GM20431 (cell line): ENCODE measurements around the gene TOR2A.

Experiments used
- in situ Hi-C: fragments of 300-500 bp; cut with MseI, MboI; formaldehyde crosslinking; loops from one replicate; pipeline ENCODE4 v1.15.0; 2020; ENCODE audit warnings: low sequenced_read_pairs; ENCODE audit not compliant: unreplicated experiment

The TOR2A gene

GRCh38 chr9:127723444-127723843 is 11.7 kb downstream of the TOR2A start:
- in situ Hi-C loops, result no loop called here

GRCh38 chr9:127723013-127723412 is 12.1 kb downstream of the TOR2A start:
- in situ Hi-C loops, result no loop called here

GRCh38 chr9:127722055-127722745 is 12.9 kb downstream of the TOR2A start:
- in situ Hi-C loops, result no loop called here

- in situ Hi-C loops, result no loop called here
Observed at GRCh38 chr9:127721391-127721821, 13.7 kb downstream of the TOR2A start.

GRCh38 chr9:127720865-127721227 is 14.2 kb downstream of the TOR2A start:
- in situ Hi-C loops, result no loop called here

GRCh38 chr9:127720031-127720864 is 14.8 kb downstream of the TOR2A start:
- in situ Hi-C loops, result no loop called here

- in situ Hi-C loops, result no loop called here
Observed at GRCh38 chr9:127717766-127718165, 17.3 kb downstream of the TOR2A start.

GRCh38 chr9:127716412-127716811 is 18.7 kb downstream of the TOR2A start:
- in situ Hi-C loops, result no loop called here

- in situ Hi-C loops, result no loop called here
Observed at GRCh38 chr9:127715470-127716337, 19.4 kb downstream of the TOR2A start, which contains the start of the genes PTRH1 and TTC16. Gene PTRH1, minus strand, starts transcription at chr9:127715663. Its CDS starts 24 bp downstream, at chr9:127715639. Gene TTC16, plus strand, starts transcription at chr9:127716079. Its CDS starts 67 bp downstream, at chr9:127716146.

GRCh38 chr9:127714951-127715469 is 20.1 kb downstream of the TOR2A start:
- in situ Hi-C loops, result no loop called here

- in situ Hi-C loops, result no loop called here
Observed at GRCh38 chr9:127714020-127714750, 20.9 kb downstream of the TOR2A start.

GRCh38 chr9:127712867-127713266 is 22.2 kb downstream of the TOR2A start:
- in situ Hi-C loops, result no loop called here

- in situ Hi-C loops, result no loop called here
Observed at GRCh38 chr9:127712371-127712770, 22.7 kb downstream of the TOR2A start.

GRCh38 chr9:127711831-127712274 is 23.2 kb downstream of the TOR2A start:
- in situ Hi-C loops, result no loop called here

GRCh38 chr9:127711226-127711701 is 23.8 kb downstream of the TOR2A start:
- in situ Hi-C loops, result no loop called here

GRCh38 chr9:127710204-127710783 is 24.8 kb downstream of the TOR2A start:
- in situ Hi-C loops, result no loop called here

- in situ Hi-C loops, result no loop called here
Observed at GRCh38 chr9:127708952-127709587, 26.0 kb downstream of the TOR2A start.

- in situ Hi-C loops, result no loop called here
Observed at GRCh38 chr9:127707766-127708165, 27.3 kb downstream of the TOR2A start.
